Progenitor cell of endocrine pancreas (in vitro differentiated cells): Measurements from ENCODE around the gene RBM17. TPM values are rescaled to one million over a fixed set of nuclear protein-coding genes. Genes with fewer than 3 reads are reported as not detected.

ENCODE experiments used
- DNase-seq: peaks from one replicate; pipeline ENCODE4 v3.0.0; 2021; ENCODE audit warnings: low spot score; ENCODE audit not compliant: unreplicated experiment
- H3K27ac Mint-ChIP-seq: 2 replicates; pipeline ENCODE4 v1.8.0; 2021; ENCODE audit warnings: mild to moderate bottlenecking, moderate library complexity, mixed read lengths
- H3K27me3 Mint-ChIP-seq: 2 replicates; pipeline ENCODE4 v1.8.0; 2021; ENCODE audit warnings: mixed read lengths
- H3K36me3 Mint-ChIP-seq: 2 replicates; pipeline ENCODE4 v1.8.0; 2022; ENCODE audit warnings: mixed read lengths; ENCODE audit not compliant: insufficient read depth
- H3K4me1 Mint-ChIP-seq: 2 replicates; pipeline ENCODE4 v1.8.0; 2021; ENCODE audit warnings: low read depth, mixed read lengths
- H3K4me3 Mint-ChIP-seq: 2 replicates; pipeline ENCODE4 v1.8.0; 2021; ENCODE audit warnings: low read depth, mild to moderate bottlenecking, moderate library complexity, mixed read lengths
- H3K9me3 Mint-ChIP-seq: 2 replicates; pipeline ENCODE4 v1.8.0; 2021; ENCODE audit warnings: low read depth, mixed read lengths
- CTCF ChIP-seq: fragments of 200-600 bp; sonication (generic); IDR thresholded peaks from one replicate; pipeline ENCODE4 v1.5.0; 2021; ENCODE audit warnings: antibody characterized with exemption, mild to moderate bottlenecking; ENCODE audit not compliant: unreplicated experiment
- total RNA-seq: library from RNA; stranded (reverse); gene quantifications from 2 replicates; pipeline ENCODE4 v1.2.1, GENCODE V29; 2021

Gene RBM17
- total RNA-seq, 1 donor from 2014 or later, result 122 TPM

GRCh38 chr10:6115824-6116350, 27.1 kb downstream of the RBM17 start:
- no peak for DNase-seq
- no peaks in the 10 kb centered on the region for H3K9me3 Mint-ChIP-seq
- TF ChIP-seq CTCF, result no peak
- H3K36me3 Mint-ChIP-seq, result peaks cover 31% of the 10 kb centered on the region
- H3K27me3 Mint-ChIP-seq, result no peaks in the 10 kb centered on the region
- no peak overlapping the region for H3K27ac Mint-ChIP-seq
- H3K4me1 Mint-ChIP-seq, result peaks cover 3% of the 10 kb centered on the region
- H3K4me3 Mint-ChIP-seq, result no peak overlapping the region

GRCh38 chr10:6116806-6117205, 28.0 kb downstream of the RBM17 start:
- no peak for TF ChIP-seq CTCF
- peaks cover 28% of the 10 kb centered on the region for H3K36me3 Mint-ChIP-seq

GRCh38 chr10:6117711-6118110, 28.9 kb downstream of the RBM17 start:
- Mint-ChIP-seq H3K36me3 (peaks cover 21% of the 10 kb centered on the region), H3K9me3 (no peaks in the 10 kb centered on the region), H3K4me3 (no peak overlapping the region), H3K27ac (no peak overlapping the region), H3K4me1 (peaks cover 3% of the 10 kb centered on the region), H3K27me3 (no peaks in the 10 kb centered on the region)
- DNase-seq, result no peak
- no peak for TF ChIP-seq CTCF

More at GRCh38 chr10:6116806-6117205, 28.0 kb downstream of the RBM17 start:
- Mint-ChIP-seq H3K9me3 (no peaks in the 10 kb centered on the region), H3K27me3 (no peaks in the 10 kb centered on the region), H3K27ac (no peak overlapping the region), H3K4me3 (no peak overlapping the region), H3K4me1 (peaks cover 3% of the 10 kb centered on the region)
- DNase-seq, result no peak

- Mint-ChIP-seq H3K9me3 (no peaks in the 10 kb centered on the region), H3K27me3 (no peaks in the 10 kb centered on the region), H3K4me3 (no peak overlapping the region), H3K36me3 (peaks cover 13% of the 10 kb centered on the region), H3K4me1 (peaks cover 2% of the 10 kb centered on the region), H3K27ac (no peak overlapping the region)
- DNase-seq, result no peak
- TF ChIP-seq CTCF, result no peak
Measured at GRCh38 chr10:6119423-6119822, 30.6 kb downstream of the RBM17 start.

- Mint-ChIP-seq H3K4me3 (no peak overlapping the region), H3K27ac (no peak overlapping the region), H3K27me3 (no peaks in the 10 kb centered on the region), H3K36me3 (peaks cover 10% of the 10 kb centered on the region), H3K4me1 (no peaks in the 10 kb centered on the region), H3K9me3 (no peaks in the 10 kb centered on the region)
- no peak for TF ChIP-seq CTCF
- no peak for DNase-seq
Measured at GRCh38 chr10:6119962-6120361, 31.1 kb downstream of the RBM17 start.
